H1 (cell line): ENCODE results near the gene CPPED1. TPM values are rescaled to one million over a fixed set of nuclear protein-coding genes. Genes with fewer than 3 reads are reported as not detected.

ENCODE experiments used
- CTCF ChIA-PET: fragments of 300-600 bp; sonication (Branson Sonifier 250); formaldehyde crosslinking; loops from one replicate; lab custom pipeline; 2021; ENCODE audit not compliant: partially characterized antibody; lab: Charles Lee
- POLR2A ChIA-PET: fragments of 300-600 bp; sonication (Branson Sonifier 250); formaldehyde crosslinking; loops from one replicate; lab custom pipeline; 2021; ENCODE audit warnings: inconsistent platforms; ENCODE audit not compliant: partially characterized antibody; lab: Charles Lee
- DNase-seq, 2 experiments: peaks; one replicate each; pipeline versions ENCODE4 v3.0.0 to v3.0.0-alpha.2; 2010 to 2022; ENCODE audit warnings: low spot score in 2 of 2, low read depth in 1 of 2, mixed read lengths in 1 of 2
- FAIRE-seq: peaks from 2 replicates; lab custom pipeline; 2011; peaks lifted over from hg19 to GRCh38; lab: Jason Lieb, UNC
- H2AFZ ChIP-seq: 2 replicates; pipeline ENCODE4 v1.8.1; 2012; ENCODE audit warnings: low read length, inconsistent platforms
- H2AK5ac ChIP-seq: 2 replicates; pipeline ENCODE4 v1.6.1; 2013; ENCODE audit warnings: low read depth, low read length
- H2BK120ac ChIP-seq: replicated peaks from 2 replicates; pipeline ENCODE3; 2013; ENCODE audit warnings: low read depth, low read length, inconsistent platforms
- H2BK12ac ChIP-seq: 2 replicates; pipeline ENCODE4 v1.6.1; 2013; ENCODE audit warnings: low read depth, low read length
- H2BK15ac ChIP-seq: 2 replicates; pipeline ENCODE4 v1.6.1; 2013; ENCODE audit warnings: low read length
- H2BK20ac ChIP-seq: 2 replicates; pipeline ENCODE4 v1.6.1; 2013; ENCODE audit warnings: low read length
- H2BK5ac ChIP-seq: 2 replicates; pipeline ENCODE4 v1.6.1; 2013; ENCODE audit warnings: low read depth, low read length
- H3K14ac ChIP-seq: 2 replicates; pipeline ENCODE4 v1.6.1; 2013; ENCODE audit warnings: inconsistent platforms; ENCODE audit not compliant: insufficient read length
- H3K18ac ChIP-seq: 2 replicates; pipeline ENCODE4 v1.6.1; 2013; ENCODE audit warnings: low read length; ENCODE audit errors: extremely low read depth
- H3K23ac ChIP-seq: 2 replicates; pipeline ENCODE4 v1.6.1; 2013; ENCODE audit warnings: inconsistent platforms; ENCODE audit not compliant: insufficient read length
- H3K23me2 ChIP-seq: 2 replicates; pipeline ENCODE4 v1.6.1; 2013; ENCODE audit warnings: low read depth, low read length
- H3K27ac ChIP-seq: 2 replicates; pipeline ENCODE4 v1.6.1; 2011; ENCODE audit warnings: low read depth, low read length, inconsistent platforms
- H3K27me3 ChIP-seq, 4 experiments: replicated peaks in 1 of 4; 1 replicate in 1 of 4; 2 replicates in 3 of 4; pipeline versions ENCODE4 v1.6.1 to v1.8.1; 2011 to 2013; ENCODE audit warnings: low read length in 3 of 4, mild to moderate bottlenecking in 3 of 4, inconsistent platforms in 2 of 4, mixed read lengths in 2 of 4, moderate library complexity in 1 of 4; ENCODE audit not compliant: control insufficient read depth in 3 of 4, insufficient read depth in 3 of 4; ENCODE audit errors: extremely low read depth in 1 of 4
- H3K36me3 ChIP-seq, 4 experiments: 2 replicates each; pipeline versions ENCODE4 v1.6.1 to v1.8.1; 2011 to 2013; ENCODE audit warnings: mild to moderate bottlenecking in 4 of 4, low read length in 3 of 4, moderate library complexity in 2 of 4, control low read depth in 1 of 4, inconsistent platforms in 1 of 4; ENCODE audit not compliant: insufficient read depth in 4 of 4, control insufficient read depth in 2 of 4
- H3K4ac ChIP-seq: replicated peaks from 2 replicates; pipeline ENCODE3; 2013; ENCODE audit warnings: low read length, low read depth, mixed read lengths, inconsistent platforms; ENCODE audit not compliant: insufficient read length
- H3K4me1 ChIP-seq, 4 experiments: replicated peaks in 1 of 4; 1 replicate in 1 of 4; 2 replicates in 3 of 4; pipeline versions ENCODE4 v1.6.1 to v1.8.1; 2011 to 2013; ENCODE audit warnings: low read length in 3 of 4, inconsistent platforms in 2 of 4, mixed read lengths in 1 of 4; ENCODE audit not compliant: insufficient read depth in 4 of 4, control insufficient read depth in 3 of 4
- H3K4me2 ChIP-seq, 2 experiments: 2 replicates each; pipeline versions ENCODE4 v1.6.1 to v1.8.1; 2011 to 2013; ENCODE audit warnings: low read depth in 2 of 2, low read length in 2 of 2, control low read depth in 1 of 2, inconsistent platforms in 1 of 2, mild to moderate bottlenecking in 1 of 2; ENCODE audit not compliant: insufficient read depth in 1 of 2
- H3K4me3 ChIP-seq, 4 experiments: fragments of 200-600, 300-600 bp in 1 of 4; sonication (generic), shearing (Covaris generic), sonication (Bioruptor Twin) in 1 of 4; 2 replicates each; pipeline versions ENCODE4 v1.5.1 to v1.8.1; 2011 to 2016; ENCODE audit warnings: low read length in 4 of 4, low read depth in 3 of 4, control low read depth in 2 of 4, inconsistent platforms in 2 of 4, mild to moderate bottlenecking in 2 of 4, mixed read lengths in 1 of 4, moderate library complexity in 1 of 4; ENCODE audit not compliant: insufficient read depth in 2 of 4; ENCODE audit errors: extremely low read depth in 1 of 4
- H3K56ac ChIP-seq: replicated peaks from 2 replicates; pipeline ENCODE3; 2013; ENCODE audit warnings: low read depth, mild to moderate bottlenecking, mixed read lengths, low read length, inconsistent platforms; ENCODE audit not compliant: insufficient read length
- H3K79me1 ChIP-seq: 2 replicates; pipeline ENCODE4 v1.6.1; 2013; ENCODE audit warnings: low read depth, low read length, control low read depth
- H3K79me2 ChIP-seq, 2 experiments: 2 replicates each; pipeline versions ENCODE4 v1.6.1 to v1.8.1; 2012 to 2013; ENCODE audit warnings: low read length in 2 of 2, mild to moderate bottlenecking in 2 of 2, inconsistent platforms in 1 of 2; ENCODE audit not compliant: insufficient read depth in 2 of 2, control insufficient read depth in 1 of 2
- H3K9ac ChIP-seq, 4 experiments: replicated peaks in 1 of 4; 1 replicate in 1 of 4; 2 replicates in 3 of 4; pipeline versions ENCODE4 v1.6.1 to v1.8.1; 2011 to 2013; ENCODE audit warnings: low read depth in 3 of 4, low read length in 3 of 4, control low read depth in 2 of 4, mild to moderate bottlenecking in 2 of 4, moderate library complexity in 2 of 4, inconsistent platforms in 1 of 4; ENCODE audit errors: extremely low read depth in 1 of 4
- H3K9me3 ChIP-seq, 2 experiments: 2 replicates each; pipeline versions ENCODE4 v1.6.1 to v1.8.1; 2012 to 2013; ENCODE audit warnings: mild to moderate bottlenecking in 2 of 2, moderate library complexity in 2 of 2, control low read depth in 1 of 2, inconsistent platforms in 1 of 2, low read depth in 1 of 2, low read length in 1 of 2, mixed read lengths in 1 of 2; ENCODE audit not compliant: insufficient read depth in 2 of 2
- H4K20me1 ChIP-seq, 2 experiments: replicated peaks in 1 of 2; 2 replicates each; pipeline versions ENCODE3 to v1.8.1; 2011 to 2013; ENCODE audit warnings: inconsistent platforms in 2 of 2, low read length in 2 of 2, mild to moderate bottlenecking in 1 of 2; ENCODE audit not compliant: insufficient read depth in 2 of 2, control insufficient read depth in 1 of 2
- H4K5ac ChIP-seq: 2 replicates; pipeline ENCODE4 v1.6.1; 2013; ENCODE audit warnings: low read length, low read depth, mixed read lengths, inconsistent platforms; ENCODE audit not compliant: insufficient read length
- H4K8ac ChIP-seq: 2 replicates; pipeline ENCODE4 v1.8.0; 2013; ENCODE audit warnings: mild to moderate bottlenecking, moderate library complexity, low read length, inconsistent platforms; ENCODE audit not compliant: insufficient read depth; ENCODE audit errors: extremely low read depth
- H4K91ac ChIP-seq: replicated peaks from 2 replicates; pipeline ENCODE3; 2013; ENCODE audit warnings: low read length, mixed read lengths, inconsistent platforms; ENCODE audit not compliant: insufficient read length
- EGR1 ChIP-seq: IDR thresholded peaks from 2 replicates; pipeline ENCODE4 v1.6.1; 2011; ENCODE audit warnings: low read depth, low read length, borderline replicate concordance
- EZH2 ChIP-seq: fragments of 200-600 bp; sonication (generic); IDR thresholded peaks from 2 replicates; pipeline ENCODE4 v1.7.1; 2012; ENCODE audit warnings: low read depth, mild to moderate bottlenecking, moderate library complexity, low read length, inconsistent platforms; ENCODE audit not compliant: severe bottlenecking
- FOSL1 ChIP-seq: IDR thresholded peaks from 2 replicates; pipeline ENCODE4 v1.6.1; 2011; ENCODE audit warnings: mild to moderate bottlenecking, low read depth, low read length, moderate library complexity; ENCODE audit not compliant: insufficient read depth
- JUN ChIP-seq: IDR thresholded peaks from 2 replicates; pipeline ENCODE4 v1.6.1; 2011; ENCODE audit warnings: low read depth, mild to moderate bottlenecking, improper control_type of control experiment, low read length
- NANOG ChIP-seq: IDR thresholded peaks from 2 replicates; pipeline ENCODE4 v1.6.1; 2011; ENCODE audit warnings: low read length, low read depth, mild to moderate bottlenecking, inconsistent platforms; ENCODE audit not compliant: insufficient read depth, poor library complexity, severe bottlenecking
- RFX5 ChIP-seq: IDR thresholded peaks from 2 replicates; pipeline ENCODE4 v1.6.1; 2011; ENCODE audit warnings: low read depth, low read length, improper control_type of control experiment, borderline replicate concordance
- SP2 ChIP-seq: IDR thresholded peaks from 2 replicates; pipeline ENCODE4 v1.6.1; 2012; ENCODE audit warnings: mild to moderate bottlenecking, low read length, inconsistent platforms
- YY1 ChIP-seq: IDR thresholded peaks from 2 replicates; pipeline ENCODE4 v1.6.1; 2011; ENCODE audit warnings: low read depth, mild to moderate bottlenecking, low read length
- WGBS, 2 experiments: shearing (Covaris generic) in 1 of 2; methylation state at CpG; one replicate each; pipeline versions ENCODE4 v1.1.6 to v1.1.7; 2013 to 2015; ENCODE audit warnings: low lambda C conversion rate in 2 of 2, mixed read lengths in 2 of 2, inconsistent platforms in 1 of 2, low coverage in 1 of 2, missing lambda C conversion rate in 1 of 2; ENCODE audit not compliant: insufficient replicate concordance in 2 of 2, insufficient coverage in 1 of 2, insufficient read length in 1 of 2; ENCODE audit errors: extremely low coverage in 1 of 2, missing lambda C conversion rate in 1 of 2; 5-methylcytosine and 5-hydroxymethylcytosine counted together
- polyA plus RNA-seq, 7 experiments: library from polyadenylated mRNA; depleted of rRNA in 3 of 7; stranded (reverse) in 5 of 7; unstranded in 2 of 7; fragments of >200 nt in 5 of 7; fragments of 200-250 nt in 2 of 7; gene quantifications; 1 replicate in 5 of 7; 2 replicates in 1 of 7; 4 replicates in 1 of 7; pipeline versions ENCODE4 v1.2.1 to v1.2.3, GENCODE V29; 2011 to 2013; ENCODE audit warnings: missing spikeins in 2 of 7, mixed read lengths in 2 of 7
- total RNA-seq: library from RNA; stranded (reverse); fragmentation: NEBNext Ultra II Directional; extraction: Animal tissue kit (Norgen Biotek cat#: 25700); gene quantifications from 2 replicates; pipeline ENCODE4 v1.2.1, GENCODE V29; 2021
- TF ChIP-seq, protein P1 (sequence below), 3 experiments: IDR thresholded peaks; 1 replicate in 2 of 3; 2 replicates in 1 of 3; pipeline versions ENCODE4 v1.5.1 to v1.6.1; 2011; ENCODE audit warnings: low read length in 3 of 3, mild to moderate bottlenecking in 3 of 3, inconsistent platforms in 2 of 3, low read depth in 1 of 3, moderate library complexity in 1 of 3; ENCODE audit not compliant: insufficient read depth in 1 of 3; ENCODE audit errors: control extremely low read depth in 1 of 3
- TF ChIP-seq, protein P2 (sequence below): IDR thresholded peaks from 2 replicates; pipeline ENCODE4 v1.6.1; 2012; ENCODE audit warnings: inconsistent platforms
- TF ChIP-seq, protein P3 (sequence below): IDR thresholded peaks from 2 replicates; pipeline ENCODE4 v1.6.1; 2012; ENCODE audit warnings: inconsistent platforms

CPPED1 gene
- total and polyA plus RNA-seq, 2 of the 8 experiments (the other 6 are each of a cell fraction or from before 2014, with no cell fraction given), result 3.5 to 11.2 TPM

DNA sequence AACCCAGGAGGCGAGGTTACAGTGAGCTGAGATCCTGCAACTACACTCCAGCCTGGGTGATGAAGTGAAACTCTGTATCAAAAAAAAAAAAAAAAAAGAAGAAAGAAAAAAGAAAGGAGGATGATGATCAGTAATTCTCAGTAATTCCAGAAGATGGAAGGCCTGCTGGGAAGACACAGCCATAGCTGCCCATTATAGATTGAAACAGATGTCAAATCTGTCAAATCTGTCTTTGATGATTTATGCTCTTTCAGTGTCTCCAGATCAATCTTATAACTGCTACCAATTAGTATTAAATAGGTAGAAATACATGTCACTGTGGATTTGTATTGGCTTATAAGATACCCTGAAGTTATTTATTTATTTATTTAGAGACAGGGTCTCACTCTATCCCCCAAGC, 42.9 kb upstream of the CPPED1 start:
- no peak overlapping the region for H3K4me3 ChIP-seq
- H4K8ac ChIP-seq, result no peak overlapping the region
- no peaks in the 10 kb centered on the region for H3K9me3 ChIP-seq
- no peaks in the 10 kb centered on the region for H3K36me3 ChIP-seq
- no peak overlapping the region for H3K23ac ChIP-seq
- H2AFZ ChIP-seq, result no peak overlapping the region
- no peak overlapping the region for H3K14ac ChIP-seq
- H3K4me2 ChIP-seq, result no peak overlapping the region
- H2BK20ac ChIP-seq, result no peak overlapping the region
- no peak overlapping the region for H3K27ac ChIP-seq
- FAIRE-seq (no peak), DNase-seq (no peak)
- ChIA-PET POLR2A (interaction anchor here (1.1 kb wide), 1 partner anchor 59 kb away, joined by 3 read pairs; no protein-coding TSS in a partner anchor), CTCF (no interaction called here)
- H4K20me1 ChIP-seq, result no peaks in the 10 kb centered on the region
- no peaks in the 10 kb centered on the region for H3K79me2 ChIP-seq
- H3K4me1 ChIP-seq, result no peaks in the 10 kb centered on the region
- H3K56ac ChIP-seq, result no peak overlapping the region
- H3K18ac ChIP-seq, result no peak overlapping the region
- H2BK15ac ChIP-seq, result no peak overlapping the region
- H3K27me3 ChIP-seq, result no peaks in the 10 kb centered on the region
- H3K4ac ChIP-seq, result no peak overlapping the region
- H2AK5ac ChIP-seq, result no peak overlapping the region
- H2BK5ac ChIP-seq, result no peak overlapping the region
- H4K5ac ChIP-seq, result no peak overlapping the region
- no peak overlapping the region for H2BK12ac ChIP-seq
- H3K79me1 ChIP-seq, result no peaks in the 10 kb centered on the region
- H2BK120ac ChIP-seq, result no peak overlapping the region
- no peak overlapping the region for H4K91ac ChIP-seq
- WGBS, 2 experiments, result 100% methylated on average over 1 of the region's 1 CpG; no CpG with 5 or more reads in 1 of the 2 experiments
- no peaks in the 10 kb centered on the region for H3K23me2 ChIP-seq
- H3K9ac ChIP-seq, result no peak overlapping the region
- TF ChIP-seq NANOG (no peak), FOSL1 (no peak), JUN (no peak), SP2 (no peak), EGR1 (no peak), RFX5 (no peak), EZH2 (no peak), YY1 (no peak)
- TF ChIP-seq, protein P1, sequence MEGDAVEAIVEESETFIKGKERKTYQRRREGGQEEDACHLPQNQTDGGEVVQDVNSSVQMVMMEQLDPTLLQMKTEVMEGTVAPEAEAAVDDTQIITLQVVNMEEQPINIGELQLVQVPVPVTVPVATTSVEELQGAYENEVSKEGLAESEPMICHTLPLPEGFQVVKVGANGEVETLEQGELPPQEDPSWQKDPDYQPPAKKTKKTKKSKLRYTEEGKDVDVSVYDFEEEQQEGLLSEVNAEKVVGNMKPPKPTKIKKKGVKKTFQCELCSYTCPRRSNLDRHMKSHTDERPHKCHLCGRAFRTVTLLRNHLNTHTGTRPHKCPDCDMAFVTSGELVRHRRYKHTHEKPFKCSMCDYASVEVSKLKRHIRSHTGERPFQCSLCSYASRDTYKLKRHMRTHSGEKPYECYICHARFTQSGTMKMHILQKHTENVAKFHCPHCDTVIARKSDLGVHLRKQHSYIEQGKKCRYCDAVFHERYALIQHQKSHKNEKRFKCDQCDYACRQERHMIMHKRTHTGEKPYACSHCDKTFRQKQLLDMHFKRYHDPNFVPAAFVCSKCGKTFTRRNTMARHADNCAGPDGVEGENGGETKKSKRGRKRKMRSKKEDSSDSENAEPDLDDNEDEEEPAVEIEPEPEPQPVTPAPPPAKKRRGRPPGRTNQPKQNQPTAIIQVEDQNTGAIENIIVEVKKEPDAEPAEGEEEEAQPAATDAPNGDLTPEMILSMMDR (IDR thresholded peaks at IDR 0.05; ENCODE audit: control extremely low read depth in 1 of 3, insufficient read depth in 1 of 3, low read depth in 1 of 3, low read length in 3 of 3), result no peak
- TF ChIP-seq, protein P2, sequence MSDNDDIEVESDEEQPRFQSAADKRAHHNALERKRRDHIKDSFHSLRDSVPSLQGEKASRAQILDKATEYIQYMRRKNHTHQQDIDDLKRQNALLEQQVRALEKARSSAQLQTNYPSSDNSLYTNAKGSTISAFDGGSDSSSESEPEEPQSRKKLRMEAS, result no peak
- TF ChIP-seq, protein P3, sequence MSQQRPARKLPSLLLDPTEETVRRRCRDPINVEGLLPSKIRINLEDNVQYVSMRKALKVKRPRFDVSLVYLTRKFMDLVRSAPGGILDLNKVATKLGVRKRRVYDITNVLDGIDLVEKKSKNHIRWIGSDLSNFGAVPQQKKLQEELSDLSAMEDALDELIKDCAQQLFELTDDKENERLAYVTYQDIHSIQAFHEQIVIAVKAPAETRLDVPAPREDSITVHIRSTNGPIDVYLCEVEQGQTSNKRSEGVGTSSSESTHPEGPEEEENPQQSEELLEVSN, result no peak
